GM12864 (cell line): ENCODE results near the gene SLC26A11.
"Not testable (repeated sequence)": the region's sequence is repeated elsewhere in the genome, so short reads cannot be mapped to it uniquely, and the experiment has no call there.

Experiments used
- DNase-seq: peaks from one replicate; pipeline ENCODE4 v3.0.0-alpha.2; 2011; ENCODE audit warnings: low read depth
- H3K4me3 ChIP-seq: 2 replicates; pipeline ENCODE4 v1.5.1; 2011; ENCODE audit warnings: mild to moderate bottlenecking, low read depth, low read length, control low read depth
- TF ChIP-seq, protein P1 (sequence below): IDR thresholded peaks from 2 replicates; pipeline ENCODE4 v1.5.1; 2011; ENCODE audit warnings: low read depth, mild to moderate bottlenecking, moderate library complexity, low read length, control low read depth, inconsistent platforms; ENCODE audit errors: missing control alignments

SLC26A11 gene

DNA sequence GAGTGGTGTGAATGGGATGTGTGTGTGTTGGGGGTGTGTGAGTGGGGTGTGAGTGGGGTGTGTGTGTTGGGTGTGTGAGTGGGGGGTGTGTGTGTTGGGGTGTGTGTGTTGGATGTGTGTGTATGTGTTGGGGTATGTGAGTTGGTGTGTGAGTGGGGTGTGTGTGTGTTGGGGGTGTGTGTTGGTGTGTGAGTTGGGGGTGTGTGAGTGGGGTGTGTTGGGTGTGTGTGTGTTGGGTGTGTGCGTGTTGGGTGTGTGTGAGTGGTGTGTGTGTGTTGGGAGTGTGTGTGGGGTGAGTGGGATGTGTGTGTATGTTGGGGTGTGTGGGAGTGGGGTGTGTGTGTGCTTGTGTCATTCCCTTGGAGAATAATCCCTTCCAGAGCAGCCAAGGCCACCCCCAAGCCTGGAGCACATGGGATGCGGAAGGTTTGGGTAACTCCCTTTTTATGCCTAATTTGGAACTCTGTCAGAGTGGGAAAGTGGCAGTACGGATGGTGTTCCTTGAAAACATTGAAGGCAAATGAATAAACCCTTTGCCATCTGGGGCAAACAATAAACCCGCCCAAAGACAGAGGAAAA is 54.7 kb downstream of the SLC26A11 start:
- H3K4me3 ChIP-seq = no peak overlapping the region
- TF ChIP-seq, protein P1, sequence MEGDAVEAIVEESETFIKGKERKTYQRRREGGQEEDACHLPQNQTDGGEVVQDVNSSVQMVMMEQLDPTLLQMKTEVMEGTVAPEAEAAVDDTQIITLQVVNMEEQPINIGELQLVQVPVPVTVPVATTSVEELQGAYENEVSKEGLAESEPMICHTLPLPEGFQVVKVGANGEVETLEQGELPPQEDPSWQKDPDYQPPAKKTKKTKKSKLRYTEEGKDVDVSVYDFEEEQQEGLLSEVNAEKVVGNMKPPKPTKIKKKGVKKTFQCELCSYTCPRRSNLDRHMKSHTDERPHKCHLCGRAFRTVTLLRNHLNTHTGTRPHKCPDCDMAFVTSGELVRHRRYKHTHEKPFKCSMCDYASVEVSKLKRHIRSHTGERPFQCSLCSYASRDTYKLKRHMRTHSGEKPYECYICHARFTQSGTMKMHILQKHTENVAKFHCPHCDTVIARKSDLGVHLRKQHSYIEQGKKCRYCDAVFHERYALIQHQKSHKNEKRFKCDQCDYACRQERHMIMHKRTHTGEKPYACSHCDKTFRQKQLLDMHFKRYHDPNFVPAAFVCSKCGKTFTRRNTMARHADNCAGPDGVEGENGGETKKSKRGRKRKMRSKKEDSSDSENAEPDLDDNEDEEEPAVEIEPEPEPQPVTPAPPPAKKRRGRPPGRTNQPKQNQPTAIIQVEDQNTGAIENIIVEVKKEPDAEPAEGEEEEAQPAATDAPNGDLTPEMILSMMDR = no peak
- DNase-seq = no peak

DNA sequence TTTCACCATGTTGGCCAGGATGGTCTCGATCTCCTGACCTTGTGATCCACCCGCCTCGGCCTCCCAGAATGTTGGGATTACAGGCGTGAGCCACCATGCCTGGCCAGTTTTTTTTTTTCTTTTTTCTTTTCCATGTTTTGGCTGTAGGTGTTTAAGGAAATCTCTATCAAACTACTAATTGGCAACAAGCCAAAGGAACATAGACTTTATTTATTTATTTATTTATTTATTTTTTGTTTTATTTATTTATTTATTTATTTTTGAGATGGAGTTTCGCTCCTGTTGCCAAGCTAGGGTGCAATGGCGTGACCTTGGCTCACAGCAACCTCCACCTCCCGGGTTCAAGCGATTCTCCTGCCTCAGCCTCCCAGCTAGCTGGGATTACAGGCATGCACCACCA is 55.6 kb downstream of the SLC26A11 start:
- not testable (repeated sequence) for H3K4me3 ChIP-seq, DNase-seq

DNA sequence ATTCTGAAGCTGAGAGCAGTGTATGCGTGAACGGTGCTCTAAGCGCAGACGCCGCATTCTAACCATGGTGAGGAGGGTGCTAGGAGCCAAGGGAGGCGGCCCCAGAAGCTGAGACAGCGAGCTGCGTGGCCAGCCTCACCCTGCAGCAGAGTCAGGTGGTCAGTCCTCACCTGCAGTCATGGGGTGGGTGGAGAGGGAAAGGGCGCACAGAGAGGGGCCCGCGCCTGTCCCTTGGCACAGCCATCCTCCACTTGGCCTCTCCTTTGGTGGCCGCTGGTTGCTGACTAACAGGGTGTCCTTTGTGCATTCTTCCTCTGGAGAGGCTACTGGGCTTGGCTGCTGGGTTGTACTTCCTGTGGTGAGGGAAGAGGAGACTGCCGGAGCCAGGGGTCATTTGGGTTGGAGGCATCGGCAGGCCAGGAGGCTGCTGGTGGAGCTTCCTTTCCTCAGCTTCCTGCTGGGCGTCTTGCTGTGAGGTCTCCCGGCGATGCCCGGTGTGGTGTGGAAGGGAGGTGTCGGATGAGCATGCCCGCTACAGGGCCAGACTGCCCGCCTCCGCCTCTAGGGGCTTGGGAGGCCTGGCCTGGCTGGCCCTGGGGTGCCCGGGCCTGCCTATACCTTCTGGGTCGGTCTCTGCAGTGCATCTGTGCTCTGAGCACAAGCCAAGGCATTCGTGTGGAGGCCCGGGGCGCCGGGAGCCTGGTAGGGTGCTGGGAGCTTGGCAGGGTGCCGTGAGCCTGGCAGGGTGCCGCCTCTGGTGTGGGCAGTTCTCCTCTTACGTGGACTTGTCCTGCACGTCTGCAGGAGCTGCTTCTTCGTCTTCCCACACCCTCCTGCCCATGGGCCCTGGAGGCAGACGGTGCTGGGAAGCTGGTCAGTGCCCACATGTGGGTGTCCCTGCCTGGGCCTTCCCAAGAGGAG is 57.8 kb downstream of the SLC26A11 start:
- no peak overlapping the region for H3K4me3 ChIP-seq
- no peak for DNase-seq
- TF ChIP-seq, protein P1 = no peak

DNA sequence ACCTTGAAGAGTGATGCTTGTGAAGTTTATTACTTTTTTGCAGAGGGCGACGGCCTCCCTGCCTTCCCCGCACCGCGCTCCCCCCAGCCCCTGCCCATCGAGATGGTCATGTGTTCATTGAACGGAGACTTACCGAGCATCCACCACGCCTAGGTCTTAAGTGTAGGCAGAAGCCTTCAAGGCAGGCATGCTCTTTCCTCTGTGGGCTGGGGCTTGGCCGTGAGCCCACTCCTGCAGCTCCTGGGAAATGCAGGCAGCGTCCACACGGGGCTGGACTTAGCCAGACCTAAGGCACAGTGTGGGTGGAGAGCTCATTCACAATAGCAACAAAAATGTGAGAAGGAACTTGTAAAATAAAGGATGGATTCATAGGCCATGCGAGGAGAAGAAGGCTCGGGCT is 59.7 kb downstream of the SLC26A11 start:
- DNase-seq = no peak
- no peak overlapping the region for H3K4me3 ChIP-seq

DNA sequence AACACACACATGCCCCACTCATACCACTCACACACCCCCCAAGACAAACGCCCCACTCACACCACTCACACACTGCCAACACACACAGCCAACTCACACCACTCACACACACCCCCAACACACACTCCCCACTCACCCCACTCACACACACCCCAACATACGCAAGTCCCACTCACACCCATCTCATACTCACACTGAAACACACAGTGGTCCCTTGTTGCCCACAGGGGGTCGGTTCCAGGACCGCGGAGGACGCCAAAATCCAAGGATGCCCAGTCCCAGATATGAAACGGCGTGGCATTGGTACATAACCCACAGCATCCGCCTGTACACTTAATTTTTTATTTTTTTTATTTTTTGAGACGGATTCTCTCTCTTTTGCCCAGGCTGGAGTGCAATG is 61.3 kb downstream of the SLC26A11 start:
- no peak overlapping the region for H3K4me3 ChIP-seq
- TF ChIP-seq, protein P1 = no peak
- no peak for DNase-seq

More for the DNA sequence above, 59.7 kb downstream of the SLC26A11 start:
- TF ChIP-seq, protein P1 = no peak

DNA sequence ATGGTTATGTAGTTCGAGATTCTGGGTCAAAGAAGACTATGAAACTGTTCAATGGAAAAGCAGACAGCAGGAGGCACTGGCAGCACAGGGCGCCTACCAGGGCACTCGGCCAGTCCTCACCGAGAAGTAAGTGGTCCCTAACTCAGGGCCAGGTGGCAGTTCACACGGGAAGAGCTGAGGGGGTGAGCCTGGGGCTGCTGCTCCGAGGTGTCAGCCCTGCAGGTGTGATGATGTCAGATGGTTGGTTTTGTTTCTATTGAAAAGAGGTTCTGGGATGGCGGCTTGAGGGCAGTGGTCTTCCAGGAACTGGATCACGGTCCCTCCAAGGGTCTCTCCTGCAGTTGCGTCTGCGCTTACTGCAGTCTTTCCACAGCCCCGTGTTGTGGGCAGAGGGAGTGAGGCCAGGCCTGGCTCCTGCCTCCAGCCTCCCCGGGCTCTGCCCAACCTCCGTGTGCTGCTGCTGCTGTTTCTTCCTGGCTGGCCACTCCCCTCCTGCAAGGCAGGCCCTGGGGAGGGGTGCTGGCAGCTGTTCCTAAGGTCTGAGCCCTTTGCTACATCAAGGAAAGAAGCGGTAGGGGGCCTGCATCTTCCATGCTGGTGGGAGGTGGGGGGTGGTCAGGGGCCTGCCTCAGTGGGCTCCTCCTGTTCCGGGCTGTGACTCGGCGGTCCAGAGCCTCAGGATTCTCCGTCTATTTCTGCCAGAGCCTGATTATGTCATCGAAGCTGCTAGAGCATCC is 63.1 kb downstream of the SLC26A11 start:
- H3K4me3 ChIP-seq = no peak overlapping the region
- TF ChIP-seq, protein P1 = no peak
- no peak for DNase-seq

DNA sequence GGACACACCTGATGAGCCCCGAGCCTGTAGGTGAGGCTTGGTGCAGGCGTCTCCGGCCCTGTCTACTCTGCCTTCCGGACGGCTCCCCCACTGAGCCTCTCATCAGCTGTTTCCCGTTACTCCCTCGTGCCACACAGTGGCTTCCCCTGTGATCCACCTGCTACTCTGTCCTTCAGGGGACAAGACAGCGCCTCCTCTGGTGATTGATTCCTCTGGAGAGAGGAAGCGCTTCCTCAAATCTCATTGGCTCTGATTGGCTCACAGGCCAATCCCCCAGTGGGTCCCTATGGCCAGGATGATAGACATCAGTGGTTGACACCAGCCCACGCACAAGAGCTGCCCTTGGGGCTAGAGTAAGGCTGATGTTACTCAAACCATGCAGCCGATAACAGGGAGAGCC is 64.4 kb downstream of the SLC26A11 start:
- TF ChIP-seq, protein P1 = no peak
- no peak for DNase-seq
- H3K4me3 ChIP-seq = no peak overlapping the region
